ENCODE measurements around the gene HOXA3.

HOXA3 gene

GRCh38 chr7:27126596-27127327, 25.6 kb downstream of the HOXA3 start:
- H3K9ac ChIP-seq (ENCODE audit: low read depth in 1 of 2, low read length in 2 of 2): no peak overlapping the region
- H3K27me3 ChIP-seq (ENCODE audit: control insufficient read depth in 1 of 2, insufficient read depth in 2 of 2, low read length in 2 of 2): peaks cover 0 to 6% of the 10 kb centered on the region in 2 donors
- H3K4me3 ChIP-seq (ENCODE audit: low read depth in 1 of 2, low read length in 2 of 2): no peak overlapping the region
- peaks cover 31 to 43% of the 10 kb centered on the region in 2 donors for H3K4me1 ChIP-seq (ENCODE audit: control insufficient read depth in 1 of 2, insufficient read depth in 2 of 2, low read length in 2 of 2)
- no peaks in the 10 kb centered on the region for H3K36me3 ChIP-seq (ENCODE audit: control insufficient read depth in 1 of 2, insufficient read depth in 2 of 2, low read length in 2 of 2)
- no peak overlapping the region for H3K27ac ChIP-seq (ENCODE audit: low read depth, low read length)
- no peaks in the 10 kb centered on the region for H3K9me3 ChIP-seq (ENCODE audit: control insufficient read depth in 1 of 2, low read length in 2 of 2)

- Histone ChIP-seq H3K9me3 (ENCODE audit: control insufficient read depth in 1 of 2, low read length in 2 of 2) (no peaks in the 10 kb centered on the region), H3K9ac (ENCODE audit: low read depth in 1 of 2, low read length in 2 of 2) (no peak overlapping the region), H3K36me3 (ENCODE audit: control insufficient read depth in 1 of 2, insufficient read depth in 2 of 2, low read length in 2 of 2) (no peaks in the 10 kb centered on the region), H3K4me3 (ENCODE audit: low read depth in 1 of 2, low read length in 2 of 2) (no peak overlapping the region), H3K27ac (ENCODE audit: low read depth, low read length) (no peak overlapping the region), H3K4me1 (ENCODE audit: control insufficient read depth in 1 of 2, insufficient read depth in 2 of 2, low read length in 2 of 2) (peaks cover 28 to 42% of the 10 kb centered on the region in 2 donors), H3K27me3 (ENCODE audit: control insufficient read depth in 1 of 2, insufficient read depth in 2 of 2, low read length in 2 of 2) (peaks cover 0 to 6% of the 10 kb centered on the region in 2 donors)
These were observed 26.4 kb downstream of the HOXA3 start for GRCh38 chr7:27125986-27126394.

DNA sequence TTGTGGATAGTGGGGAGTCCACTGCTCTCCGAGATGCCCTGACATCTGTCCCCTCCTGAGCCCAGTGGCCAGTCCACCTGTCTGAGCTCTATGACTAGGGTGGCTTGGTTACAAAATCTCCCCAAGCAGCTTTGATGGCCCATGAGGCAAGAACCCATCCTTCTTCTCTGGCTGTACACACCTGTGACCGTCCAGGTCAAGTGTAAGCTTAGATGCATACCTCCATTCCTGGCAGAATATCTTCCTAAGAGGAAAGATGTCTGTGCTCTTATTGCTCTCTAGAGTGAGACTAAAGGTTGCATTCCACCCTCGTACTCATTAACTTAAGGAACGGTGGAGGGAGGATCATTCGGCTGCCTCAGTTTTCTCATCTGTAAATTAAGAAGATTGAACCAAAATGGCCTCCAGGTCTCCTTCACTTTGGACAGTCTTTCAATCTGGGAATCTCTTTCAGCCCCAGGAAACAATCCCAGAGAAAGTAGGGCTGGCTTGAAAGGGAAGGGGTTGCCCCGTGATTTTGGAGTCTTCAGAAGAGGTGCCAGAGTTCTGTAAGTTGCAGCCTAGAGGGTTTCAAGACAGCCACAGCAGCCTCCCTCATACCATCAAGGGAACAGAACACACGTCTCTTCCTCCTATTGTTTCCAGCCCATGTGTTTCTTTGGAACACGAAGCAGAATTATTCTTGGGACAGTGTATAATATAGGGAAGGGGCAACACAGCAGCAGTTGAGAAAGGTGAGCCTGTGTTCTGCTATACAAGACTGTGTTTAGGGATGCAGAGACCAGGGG, 27.3 kb downstream of the HOXA3 start:
- Histone ChIP-seq H3K9ac (ENCODE audit: low read depth in 1 of 2, low read length in 2 of 2) (no peak overlapping the region), H3K9me3 (ENCODE audit: control insufficient read depth in 1 of 2, low read length in 2 of 2) (no peaks in the 10 kb centered on the region), H3K36me3 (ENCODE audit: control insufficient read depth in 1 of 2, insufficient read depth in 2 of 2, low read length in 2 of 2) (no peaks in the 10 kb centered on the region), H3K27me3 (ENCODE audit: control insufficient read depth in 1 of 2, insufficient read depth in 2 of 2, low read length in 2 of 2) (peaks cover 0 to 6% of the 10 kb centered on the region in 2 donors), H3K4me3 (ENCODE audit: low read depth in 1 of 2, low read length in 2 of 2) (peak overlapping the region in 1 of 2 donors; percentile 75), H3K27ac (ENCODE audit: low read depth, low read length) (no peak overlapping the region), H3K4me1 (ENCODE audit: control insufficient read depth in 1 of 2, insufficient read depth in 2 of 2, low read length in 2 of 2) (peaks cover 35 to 49% of the 10 kb centered on the region in 2 donors)

- Histone ChIP-seq H3K4me1 (ENCODE audit: control insufficient read depth in 1 of 2, insufficient read depth in 2 of 2, low read length in 2 of 2) (peaks cover 32 to 53% of the 10 kb centered on the region in 2 donors), H3K27ac (ENCODE audit: low read depth, low read length) (peak overlapping the region; percentile 53), H3K36me3 (ENCODE audit: control insufficient read depth in 1 of 2, insufficient read depth in 2 of 2, low read length in 2 of 2) (no peaks in the 10 kb centered on the region), H3K27me3 (ENCODE audit: control insufficient read depth in 1 of 2, insufficient read depth in 2 of 2, low read length in 2 of 2) (peaks cover 0 to 6% of the 10 kb centered on the region in 2 donors), H3K4me3 (ENCODE audit: low read depth in 1 of 2, low read length in 2 of 2) (peak overlapping the region; percentile 67 to 75), H3K9me3 (ENCODE audit: control insufficient read depth in 1 of 2, low read length in 2 of 2) (no peaks in the 10 kb centered on the region), H3K9ac (ENCODE audit: low read depth in 1 of 2, low read length in 2 of 2) (peak overlapping the region in 1 of 2 donors; percentile 62)
These were observed 28.1 kb downstream of the HOXA3 start for GRCh38 chr7:27124096-27124901.

DNA sequence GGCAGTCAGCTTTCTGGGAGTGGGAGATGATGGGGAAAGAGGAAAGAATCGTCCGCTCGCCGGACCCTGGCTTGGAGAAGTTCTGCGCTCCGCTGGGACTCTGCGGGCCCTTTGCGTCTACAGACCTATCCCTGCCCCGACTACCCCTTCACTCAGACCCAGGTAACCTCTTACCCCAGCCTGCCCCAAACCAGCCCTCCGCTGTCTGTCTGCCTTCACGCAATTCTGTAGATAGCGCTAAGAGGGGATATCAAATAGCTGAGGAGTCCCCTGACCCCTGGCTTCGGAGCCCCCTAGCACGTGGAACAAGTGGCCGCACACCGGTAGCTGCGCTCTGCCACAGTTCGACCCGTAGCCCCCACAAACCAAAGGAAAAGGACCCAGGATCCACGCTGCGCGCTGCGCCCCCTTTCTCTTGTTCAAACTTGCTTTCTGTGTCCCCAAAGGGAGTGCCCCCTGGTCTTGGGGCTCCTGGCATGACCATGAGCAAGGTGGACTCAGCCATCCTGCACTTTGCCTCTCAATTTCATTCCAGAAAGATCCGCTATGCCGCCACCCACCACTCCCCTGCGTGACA, 28.8 kb downstream of the HOXA3 start:
- H3K9me3 ChIP-seq (ENCODE audit: control insufficient read depth in 1 of 2, low read length in 2 of 2): no peaks in the 10 kb centered on the region
- H3K36me3 ChIP-seq (ENCODE audit: control insufficient read depth in 1 of 2, insufficient read depth in 2 of 2, low read length in 2 of 2): no peaks in the 10 kb centered on the region
- H3K4me1 ChIP-seq (ENCODE audit: control insufficient read depth in 1 of 2, insufficient read depth in 2 of 2, low read length in 2 of 2): peaks cover 30 to 47% of the 10 kb centered on the region in 2 donors
- H3K27ac ChIP-seq (ENCODE audit: low read depth, low read length): peak overlapping the region; percentile 53
- peak overlapping the region; percentile 58 to 62 for H3K9ac ChIP-seq (ENCODE audit: low read depth in 1 of 2, low read length in 2 of 2)
- H3K27me3 ChIP-seq (ENCODE audit: control insufficient read depth in 1 of 2, insufficient read depth in 2 of 2, low read length in 2 of 2): peaks cover 0 to 4% of the 10 kb centered on the region in 2 donors
- H3K4me3 ChIP-seq (ENCODE audit: low read depth in 1 of 2, low read length in 2 of 2): peak overlapping the region; percentile 67 to 75

DNA sequence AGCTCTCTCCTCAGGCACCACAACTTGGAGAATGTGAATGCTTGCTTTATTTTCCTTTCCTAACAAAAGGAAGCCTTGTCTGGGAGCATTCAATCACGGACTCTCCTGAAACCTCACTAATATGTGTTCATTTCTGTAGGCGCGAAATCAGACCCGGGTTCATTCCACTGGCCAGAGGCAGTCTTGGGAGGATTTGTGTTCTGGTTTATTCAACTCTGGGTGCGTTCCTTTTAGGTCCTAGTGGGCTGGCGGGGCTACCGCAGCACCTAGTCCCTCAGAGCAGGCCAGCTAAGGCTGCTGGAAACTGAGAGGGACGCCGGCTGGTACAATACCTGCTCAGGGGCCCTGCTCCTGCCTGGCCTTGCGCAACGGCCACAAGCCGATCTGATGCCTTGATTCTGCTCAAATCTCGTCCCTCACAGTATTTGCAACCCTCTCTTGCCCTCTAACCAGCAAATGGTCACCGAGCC, 29.3 kb downstream of the HOXA3 start:
- Histone ChIP-seq H3K27ac (ENCODE audit: low read depth, low read length) (peak overlapping the region; percentile 53), H3K9me3 (ENCODE audit: control insufficient read depth in 1 of 2, low read length in 2 of 2) (no peaks in the 10 kb centered on the region), H3K36me3 (ENCODE audit: control insufficient read depth in 1 of 2, insufficient read depth in 2 of 2, low read length in 2 of 2) (no peaks in the 10 kb centered on the region), H3K4me1 (ENCODE audit: control insufficient read depth in 1 of 2, insufficient read depth in 2 of 2, low read length in 2 of 2) (peaks cover 30 to 45% of the 10 kb centered on the region in 2 donors), H3K27me3 (ENCODE audit: control insufficient read depth in 1 of 2, insufficient read depth in 2 of 2, low read length in 2 of 2) (peaks cover 0 to 4% of the 10 kb centered on the region in 2 donors), H3K4me3 (ENCODE audit: low read depth in 1 of 2, low read length in 2 of 2) (peak overlapping the region; percentile 67 to 75), H3K9ac (ENCODE audit: low read depth in 1 of 2, low read length in 2 of 2) (peak overlapping the region; percentile 58 to 62)

DNA sequence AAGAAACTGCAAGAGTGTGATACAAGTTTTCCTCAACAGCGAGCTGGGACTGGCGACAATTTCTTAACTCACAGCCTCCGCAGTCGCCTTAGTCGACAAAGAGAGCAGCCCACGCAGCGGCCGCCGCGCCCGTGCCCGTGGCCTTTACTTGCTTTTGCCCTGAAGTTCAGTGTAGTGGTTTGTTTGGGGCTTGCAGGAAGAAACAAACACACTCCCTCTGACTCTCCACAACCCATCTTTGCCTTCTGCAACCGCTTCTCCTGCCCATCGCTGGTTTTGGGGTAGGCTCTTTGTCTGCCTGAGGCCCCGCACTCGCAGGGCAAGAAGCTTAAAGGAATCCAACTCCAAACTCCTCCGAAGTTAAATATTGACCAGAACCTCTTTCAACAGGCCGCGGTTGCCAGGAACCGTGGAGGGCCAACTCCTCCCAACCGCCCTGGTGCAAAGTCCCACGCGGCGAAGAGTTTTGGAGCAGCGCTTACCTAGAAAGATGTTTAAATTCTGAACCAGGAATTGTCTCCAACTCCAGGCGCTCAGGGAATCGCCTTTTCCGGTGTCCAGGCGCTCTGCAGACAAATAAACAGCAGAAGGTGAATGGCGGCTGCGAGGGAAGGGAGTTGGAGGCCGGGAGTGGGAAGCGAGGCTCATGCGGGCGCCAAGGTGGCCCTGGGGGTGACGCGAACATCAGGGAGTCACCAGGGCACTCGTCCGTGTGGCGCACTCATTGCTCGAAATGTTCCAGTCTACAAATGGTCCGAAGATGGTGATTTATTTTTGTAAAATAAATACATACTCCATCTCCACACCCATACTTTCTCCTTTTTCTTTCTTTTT, 30.1 kb downstream of the HOXA3 start:
- H3K4me1 ChIP-seq (ENCODE audit: control insufficient read depth in 1 of 2, insufficient read depth in 2 of 2, low read length in 2 of 2): peaks cover 30 to 40% of the 10 kb centered on the region in 2 donors
- H3K27ac ChIP-seq (ENCODE audit: low read depth, low read length): peak overlapping the region; percentile 53
- peak overlapping the region; percentile 39 to 62 for H3K9ac ChIP-seq (ENCODE audit: low read depth in 1 of 2, low read length in 2 of 2)
- H3K27me3 ChIP-seq (ENCODE audit: control insufficient read depth in 1 of 2, insufficient read depth in 2 of 2, low read length in 2 of 2): peaks cover 0 to 3% of the 10 kb centered on the region in 2 donors
- H3K4me3 ChIP-seq (ENCODE audit: low read depth in 1 of 2, low read length in 2 of 2): peak overlapping the region; percentile 67 to 75
- no peaks in the 10 kb centered on the region for H3K36me3 ChIP-seq (ENCODE audit: control insufficient read depth in 1 of 2, insufficient read depth in 2 of 2, low read length in 2 of 2)
- no peaks in the 10 kb centered on the region for H3K9me3 ChIP-seq (ENCODE audit: control insufficient read depth in 1 of 2, low read length in 2 of 2)

DNA sequence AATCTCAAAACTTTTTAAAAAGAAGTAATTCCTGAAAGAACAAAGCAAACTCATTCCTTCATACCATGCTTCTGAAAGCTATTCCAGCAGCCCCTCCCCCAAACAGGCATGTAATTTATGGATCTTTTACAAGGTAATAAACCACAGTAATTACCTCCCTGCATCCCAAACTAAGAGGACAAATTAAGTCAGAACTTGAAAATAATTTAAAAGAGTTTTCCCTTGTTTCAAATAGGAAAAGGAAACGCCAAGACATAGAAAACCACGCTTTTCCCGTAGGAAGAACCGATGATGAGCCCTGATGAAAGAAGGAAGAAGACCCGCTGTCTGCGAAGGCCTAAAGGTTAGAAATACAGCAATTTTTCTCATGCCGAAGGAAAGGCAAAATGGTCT, 30.7 kb downstream of the HOXA3 start:
- H3K27me3 ChIP-seq (ENCODE audit: control insufficient read depth in 1 of 2, insufficient read depth in 2 of 2, low read length in 2 of 2): no peaks in the 10 kb centered on the region
- H3K27ac ChIP-seq (ENCODE audit: low read depth, low read length): peak overlapping the region; percentile 53
- peaks cover 30 to 35% of the 10 kb centered on the region in 2 donors for H3K4me1 ChIP-seq (ENCODE audit: control insufficient read depth in 1 of 2, insufficient read depth in 2 of 2, low read length in 2 of 2)
- H3K4me3 ChIP-seq (ENCODE audit: low read depth in 1 of 2, low read length in 2 of 2): peak overlapping the region; percentile 67 to 75
- H3K9me3 ChIP-seq (ENCODE audit: control insufficient read depth in 1 of 2, low read length in 2 of 2): no peaks in the 10 kb centered on the region
- H3K36me3 ChIP-seq (ENCODE audit: control insufficient read depth in 1 of 2, insufficient read depth in 2 of 2, low read length in 2 of 2): no peaks in the 10 kb centered on the region
- peak overlapping the region; percentile 39 to 62 for H3K9ac ChIP-seq (ENCODE audit: low read depth in 1 of 2, low read length in 2 of 2)

DNA sequence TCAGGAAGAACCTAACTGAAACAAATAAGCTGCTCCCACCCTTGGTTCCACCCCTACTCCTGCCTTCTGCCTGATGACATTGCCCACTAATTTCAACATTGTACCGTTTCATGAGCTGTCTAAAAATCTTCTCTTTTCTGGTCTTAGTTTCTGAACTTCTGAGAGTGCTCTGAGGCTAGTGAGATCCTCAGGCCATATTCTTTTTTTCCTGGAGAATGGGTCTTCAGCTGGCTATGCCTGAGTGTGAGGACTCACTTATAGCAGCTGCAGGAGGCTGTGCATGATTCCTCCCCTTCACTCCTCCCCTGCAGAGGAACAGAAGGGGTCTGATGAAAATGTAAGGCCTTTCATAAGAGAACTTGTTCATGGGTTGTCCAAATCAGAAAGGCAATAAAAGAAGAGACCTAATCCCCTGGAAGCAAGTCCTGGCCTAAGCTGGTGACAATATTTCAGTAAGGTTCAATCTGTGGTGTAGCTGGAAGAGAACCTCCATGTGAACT, 32.9 kb downstream of the HOXA3 start:
- H3K27me3 ChIP-seq (ENCODE audit: control insufficient read depth in 1 of 2, insufficient read depth in 2 of 2, low read length in 2 of 2): no peaks in the 10 kb centered on the region
- H3K36me3 ChIP-seq (ENCODE audit: control insufficient read depth in 1 of 2, insufficient read depth in 2 of 2, low read length in 2 of 2): no peaks in the 10 kb centered on the region
- no peak overlapping the region for H3K27ac ChIP-seq (ENCODE audit: low read depth, low read length)
- H3K4me1 ChIP-seq (ENCODE audit: control insufficient read depth in 1 of 2, insufficient read depth in 2 of 2, low read length in 2 of 2): peaks cover 27 to 35% of the 10 kb centered on the region in 2 donors
- H3K4me3 ChIP-seq (ENCODE audit: low read depth in 1 of 2, low read length in 2 of 2): no peak overlapping the region
- H3K9me3 ChIP-seq (ENCODE audit: control insufficient read depth in 1 of 2, low read length in 2 of 2): no peaks in the 10 kb centered on the region
- no peak overlapping the region for H3K9ac ChIP-seq (ENCODE audit: low read depth in 1 of 2, low read length in 2 of 2)

All from duodenal mucosa (tissue), 2 donors.